Vagina (tissue), 2 donors: ENCODE data around the gene TCEANC2.

Source experiments
- CTCF ChIP-seq, 3 experiments: fragments of 450-650 bp in 2 of 3; fragments of 200-600 bp in 1 of 3; sonication (generic) in 1 of 3; IDR thresholded peaks; one replicate each; pipeline ENCODE4 v1.5.1; 2017 to 2019; ENCODE audit warnings: antibody characterized with exemption in 3 of 3, mild to moderate bottlenecking in 2 of 3, moderate library complexity in 2 of 3
- POLR2A ChIP-seq, 2 donors: fragments of 450-650 bp; IDR thresholded peaks; one replicate each; pipeline ENCODE4 v1.6.1; 2017; ENCODE audit warnings: antibody characterized with exemption in 2 of 2, mild to moderate bottlenecking in 2 of 2, moderate library complexity in 2 of 2

- TF ChIP-seq CTCF (IDR thresholded peaks at IDR 0.05): no peak
- no peak for TF ChIP-seq POLR2A (IDR thresholded peaks at IDR 0.05)
These were observed 10.9 kb downstream of the TCEANC2 start for GRCh38 chr1:54064299-54064698.
